ENCODE data around the gene NUTM2D.
A peak's percentile ranks its signal among the peaks of the same experiment; 100 is the strongest.
"Not testable (repeated sequence)": the region's sequence is repeated elsewhere in the genome, so short reads cannot be mapped to it uniquely, and the experiment has no call there.

The NUTM2D gene

DNA sequence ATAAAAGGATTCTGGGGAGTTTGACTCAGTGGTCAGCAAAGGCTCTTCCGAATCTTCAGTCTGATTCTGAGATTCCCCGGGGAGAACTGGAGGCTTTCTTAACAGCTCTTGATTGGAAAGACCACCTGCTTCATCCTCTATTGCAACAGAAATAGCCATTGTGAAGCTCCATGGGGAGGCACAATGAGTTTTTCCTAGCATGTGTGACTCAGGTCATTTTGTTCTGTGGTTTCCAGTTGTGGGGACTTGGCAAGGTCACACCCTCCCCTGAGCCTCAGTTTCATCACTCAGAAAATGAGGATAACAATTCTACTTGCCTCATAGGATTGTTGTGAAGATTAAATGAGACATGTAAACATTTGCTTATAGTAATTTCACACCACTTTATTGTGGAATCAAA, 38.7 kb downstream of the NUTM2D start:
- not testable (repeated sequence) for H2AFZ ChIP-seq (ENCODE audit: low read depth, low read length); H4K20me1 ChIP-seq (ENCODE audit: insufficient read depth, low read length); H3K9me3 ChIP-seq (ENCODE audit: insufficient read depth, low read length); H3K27me3 ChIP-seq (ENCODE audit: low read depth, low read length); H3K4me3 ChIP-seq (ENCODE audit: low read length); H3K79me2 ChIP-seq (ENCODE audit: low read length); H3K36me3 ChIP-seq (replicated peaks; ENCODE audit: low read depth, low read length); H3K9ac ChIP-seq (ENCODE audit: low read length); H3K4me2 ChIP-seq (ENCODE audit: low read length); H3K27ac ChIP-seq (ENCODE audit: low read length)
- H3K4me1 ChIP-seq (ENCODE audit: low read length), result peaks cover 11% of the 10 kb centered on the region; the same call in 1 of the 2 replicates

DNA sequence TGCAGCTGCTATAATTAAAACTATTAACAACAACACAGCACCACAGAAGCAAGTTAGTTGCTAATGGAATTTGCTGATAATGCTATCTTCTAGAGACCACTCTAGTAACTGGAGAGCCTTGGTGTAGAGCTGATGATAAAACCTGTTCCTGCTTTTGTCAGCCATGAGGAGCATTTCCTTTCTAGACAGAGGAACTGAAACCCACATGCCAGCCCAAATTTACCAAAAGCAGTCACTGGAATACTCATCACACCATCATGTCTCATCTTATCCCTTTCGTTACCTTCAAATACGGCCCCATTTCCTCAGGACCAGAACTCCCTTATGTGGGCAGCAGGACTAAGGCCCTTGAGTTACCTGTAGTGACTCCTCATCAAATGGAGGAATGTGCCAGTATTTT, 40.9 kb downstream of the NUTM2D start:
- not testable (repeated sequence) for H3K79me2 ChIP-seq (ENCODE audit: low read length); H3K9me3 ChIP-seq (ENCODE audit: insufficient read depth, low read length); H3K4me3 ChIP-seq (ENCODE audit: low read length); H2AFZ ChIP-seq (ENCODE audit: low read depth, low read length); H3K9ac ChIP-seq (ENCODE audit: low read length); H3K27ac ChIP-seq (ENCODE audit: low read length); H4K20me1 ChIP-seq (ENCODE audit: insufficient read depth, low read length); H3K36me3 ChIP-seq (replicated peaks; ENCODE audit: low read depth, low read length); H3K27me3 ChIP-seq (ENCODE audit: low read depth, low read length)
- Histone ChIP-seq H3K4me1 (ENCODE audit: low read length) (peaks cover 11% of the 10 kb centered on the region; the same call in 1 of the 2 replicates), H3K4me2 (ENCODE audit: low read length) (peak overlapping the region; percentile 41)

DNA sequence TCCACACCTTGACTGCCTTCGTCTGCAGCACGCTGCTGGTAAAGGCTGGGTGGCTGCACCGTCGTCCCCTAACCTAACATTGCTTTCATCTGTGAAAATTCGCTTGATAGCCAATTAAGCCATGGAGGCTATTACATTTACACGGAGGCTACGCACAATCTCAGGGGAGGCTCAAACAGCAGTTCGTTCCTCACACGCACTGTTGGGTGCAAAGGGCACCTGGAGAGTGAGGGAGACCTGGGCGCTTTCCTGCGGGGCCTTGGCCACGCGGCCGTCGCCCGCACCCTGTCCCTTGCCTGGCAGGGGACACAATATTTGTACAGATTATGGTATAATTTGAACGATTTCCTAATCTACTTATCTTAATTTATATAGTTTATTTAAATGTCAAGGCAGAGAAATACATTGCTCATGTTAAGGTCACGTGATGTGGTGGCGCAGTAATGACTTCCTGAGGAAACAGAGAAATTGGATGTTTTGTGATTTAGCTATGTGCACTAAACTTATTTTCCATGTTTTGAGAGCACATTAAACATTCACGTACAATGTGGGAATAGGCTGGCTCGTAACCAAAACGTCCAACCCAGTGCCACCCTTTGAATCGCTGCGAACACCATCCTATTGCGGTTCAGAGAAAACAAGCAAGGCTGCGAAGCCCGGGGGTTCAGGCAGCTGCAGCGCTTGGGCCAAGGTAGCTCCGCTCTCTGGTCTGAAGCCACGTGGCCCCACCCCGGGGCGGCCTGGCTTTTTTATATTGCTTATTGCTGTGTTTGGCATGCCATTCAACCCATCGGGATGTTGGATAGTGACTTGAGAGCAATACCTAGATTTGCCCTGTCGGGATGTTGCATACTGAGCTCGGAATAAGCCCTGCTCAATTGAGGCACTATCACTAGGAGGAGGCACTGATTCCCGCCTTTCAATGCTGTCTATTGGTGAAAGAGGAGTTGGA, 50.2 kb downstream of the NUTM2D start:
- not testable (repeated sequence) for H3K9me3 ChIP-seq (ENCODE audit: insufficient read depth, low read length); H3K4me3 ChIP-seq (ENCODE audit: low read length); H3K4me1 ChIP-seq (ENCODE audit: low read length); H3K9ac ChIP-seq (ENCODE audit: low read length); H4K20me1 ChIP-seq (ENCODE audit: insufficient read depth, low read length); H3K36me3 ChIP-seq (replicated peaks; ENCODE audit: low read depth, low read length); H3K4me2 ChIP-seq (ENCODE audit: low read length); H3K27ac ChIP-seq (ENCODE audit: low read length); H3K27me3 ChIP-seq (ENCODE audit: low read depth, low read length); H3K79me2 ChIP-seq (ENCODE audit: low read length); H2AFZ ChIP-seq (ENCODE audit: low read depth, low read length)

DNA sequence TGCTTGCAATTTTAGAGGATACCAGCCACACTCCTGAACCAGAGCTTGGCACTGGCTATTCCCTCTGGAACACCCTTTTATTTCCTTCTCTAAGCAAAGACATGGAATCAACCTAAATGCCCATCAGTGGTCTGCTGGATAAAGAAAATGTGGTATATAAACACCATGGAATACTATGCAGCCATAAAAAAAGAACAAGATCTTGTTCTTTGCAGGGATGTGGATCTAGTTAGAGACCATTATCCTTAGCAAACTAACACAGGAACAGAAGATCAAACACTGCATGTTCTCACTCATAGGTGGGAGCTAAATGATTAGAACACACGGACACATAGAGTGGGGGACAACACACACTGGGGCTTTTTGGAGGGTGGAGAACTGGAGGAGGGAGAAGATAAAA, 56.4 kb downstream of the NUTM2D start:
- not testable (repeated sequence) for H3K9ac ChIP-seq (ENCODE audit: low read length); H3K79me2 ChIP-seq (ENCODE audit: low read length); H4K20me1 ChIP-seq (ENCODE audit: insufficient read depth, low read length); H3K4me3 ChIP-seq (ENCODE audit: low read length); H2AFZ ChIP-seq (ENCODE audit: low read depth, low read length); H3K9me3 ChIP-seq (ENCODE audit: insufficient read depth, low read length); H3K27ac ChIP-seq (ENCODE audit: low read length); H3K4me2 ChIP-seq (ENCODE audit: low read length); H3K4me1 ChIP-seq (ENCODE audit: low read length); H3K27me3 ChIP-seq (ENCODE audit: low read depth, low read length); H3K36me3 ChIP-seq (replicated peaks; ENCODE audit: low read depth, low read length)
